SIG-M5 (cell line): Measurements from ENCODE around the gene SACM1L.

Experiments
- DNase-seq: peaks from one replicate; lab custom pipeline; 2025; lab: John Stamatoyannopoulos, UW

SACM1L gene

DNA sequence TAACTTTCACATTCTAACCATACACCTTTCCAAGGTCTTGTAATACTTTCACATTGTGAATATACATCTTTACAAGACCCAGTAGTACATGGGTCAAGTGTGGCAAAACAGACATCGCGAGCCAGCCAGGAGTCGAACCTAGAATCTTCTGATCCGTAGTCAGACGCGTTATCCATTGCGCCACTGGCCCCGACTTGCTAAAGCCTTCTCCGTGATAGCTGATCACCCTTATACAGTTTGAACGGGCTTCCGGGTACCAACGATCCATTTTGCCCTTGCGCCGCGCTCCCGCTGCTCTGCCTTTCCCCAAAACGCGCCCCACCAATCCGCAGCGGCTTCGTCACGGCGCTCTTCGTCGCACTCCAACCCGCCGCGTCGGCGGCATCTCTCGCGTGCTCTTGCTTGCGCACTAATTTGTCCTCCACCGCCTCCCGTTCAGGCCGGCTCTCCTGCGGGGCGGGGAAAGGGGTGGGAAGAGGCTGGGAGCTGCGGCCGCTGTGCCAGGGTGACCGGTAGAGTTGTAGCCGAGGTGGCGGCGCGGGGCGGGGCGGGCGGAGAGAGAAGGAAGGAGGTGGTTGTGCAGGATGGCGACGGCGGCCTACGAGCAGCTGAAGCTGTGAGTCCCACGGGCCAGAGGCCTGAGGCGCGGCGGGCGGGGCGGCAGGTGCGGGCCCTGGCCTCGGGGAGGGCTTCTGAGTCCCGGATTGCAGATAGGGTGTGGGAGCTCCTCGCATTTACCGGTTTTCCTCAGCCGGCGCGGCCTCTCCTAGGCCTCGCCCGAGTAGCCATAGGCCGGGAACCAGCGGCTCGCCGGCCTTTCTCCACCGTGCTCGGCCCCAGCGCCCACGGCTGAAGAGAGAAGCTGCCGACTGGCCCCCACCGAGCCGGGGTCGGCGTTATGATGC lies at the start of gene SACM1L:
TSS of gene SACM1L (plus strand) at position 515 of the 905 bp plus-strand sequence. CDS start at position 585, 70 bp downstream.
- DNase-seq: peak; percentile 96

- DNase-seq: peak; percentile 72
These were observed 49.1 kb upstream of the SACM1L start for GRCh38 chr3:45640091-45640507.

DNA sequence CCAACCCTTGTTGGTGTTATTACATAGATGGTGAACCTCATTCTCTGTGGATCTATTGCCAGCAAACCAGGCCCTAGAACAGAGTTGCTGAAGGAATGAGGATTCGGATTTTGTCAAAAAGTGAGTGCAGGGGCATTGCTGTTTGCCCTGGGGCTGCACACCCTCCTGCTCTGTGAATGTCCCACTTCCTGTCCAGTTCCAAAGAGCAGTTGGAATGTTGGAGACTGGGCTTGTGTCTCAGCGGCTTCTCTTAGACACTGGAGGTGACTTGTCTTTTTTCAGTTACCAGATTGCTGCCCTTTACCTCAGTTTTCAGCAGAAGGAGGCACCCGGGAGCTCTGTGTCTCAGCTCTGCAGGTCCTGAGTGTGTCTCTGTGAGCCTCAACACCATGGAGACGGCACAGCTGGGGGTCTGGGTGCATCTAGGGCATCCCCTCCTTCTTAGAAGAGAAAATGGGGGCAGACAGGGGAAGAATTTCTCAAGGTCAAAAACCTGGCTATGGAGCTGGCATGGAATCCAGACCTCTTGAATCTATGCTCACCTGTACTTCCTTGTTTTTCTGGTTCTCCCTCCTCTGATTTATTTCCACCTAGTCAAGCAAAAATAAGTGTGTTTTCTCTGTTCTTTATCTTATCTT lies 48.4 kb upstream of the SACM1L start:
- DNase-seq: no peak

GRCh38 chr3:45641756-45642155 lies 47.4 kb upstream of the SACM1L start:
- DNase-seq: no peak

DNA sequence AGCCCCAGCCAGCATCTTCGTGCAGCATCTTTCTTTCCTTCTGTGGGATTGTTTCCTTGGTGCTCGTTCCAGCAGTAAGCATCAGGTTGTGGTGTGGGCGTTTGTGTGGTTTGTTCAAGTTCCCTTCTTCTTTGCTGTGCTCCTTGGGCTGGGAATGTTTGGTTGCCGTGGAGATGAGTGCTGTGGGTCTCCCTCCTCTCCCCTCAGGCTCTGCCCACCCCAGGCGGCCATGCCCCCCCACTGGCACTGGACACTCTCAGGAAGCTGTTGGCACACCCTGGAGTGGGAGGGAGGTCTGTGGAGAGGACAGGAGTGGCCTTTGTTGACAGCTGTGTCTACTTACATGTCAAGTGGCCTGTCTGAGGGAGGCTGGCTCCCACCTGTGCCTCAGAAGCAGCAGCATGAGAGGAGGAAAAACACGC lies 46.5 kb upstream of the SACM1L start:
- DNase-seq: no peak

DNA sequence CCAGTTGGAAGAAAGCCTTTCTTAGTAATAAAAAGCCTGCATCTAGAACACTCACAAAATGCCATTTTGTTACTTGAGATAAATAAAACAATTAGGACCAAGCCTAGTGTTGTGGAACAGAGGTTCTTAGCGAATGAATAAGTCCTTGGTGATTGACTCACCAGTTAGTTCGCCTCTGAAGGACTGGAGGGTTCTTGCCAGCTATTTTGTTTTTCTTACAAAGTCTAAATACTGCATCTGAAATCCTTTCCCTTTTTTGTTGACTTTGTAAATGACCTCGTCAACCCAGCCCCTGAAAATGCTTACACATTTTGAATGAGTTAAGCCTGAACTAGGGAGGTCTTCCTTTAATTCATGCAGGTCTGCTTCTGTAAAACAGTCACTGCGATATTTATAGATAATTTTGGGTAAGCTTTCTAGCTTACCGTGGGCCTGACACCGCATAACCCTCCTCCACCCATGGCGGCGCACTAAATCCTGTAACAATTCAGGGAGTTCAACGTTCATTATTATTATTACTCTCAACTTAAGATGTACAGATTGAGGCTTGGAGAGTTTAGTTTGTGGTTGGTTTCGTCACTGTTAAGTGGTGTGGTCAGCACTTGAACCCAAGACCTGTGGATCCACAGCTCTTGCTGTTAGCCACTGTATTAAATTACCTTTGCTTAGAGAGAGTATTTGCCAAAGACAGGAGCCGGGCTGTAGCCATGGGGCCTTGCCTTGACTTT lies 45.0 kb upstream of the SACM1L start:
- no peak for DNase-seq

GRCh38 chr3:45644791-45645201 lies 44.4 kb upstream of the SACM1L start:
- DNase-seq: no peak

- no peak for DNase-seq
These were observed 43.1 kb upstream of the SACM1L start for GRCh38 chr3:45646051-45646585.

DNA sequence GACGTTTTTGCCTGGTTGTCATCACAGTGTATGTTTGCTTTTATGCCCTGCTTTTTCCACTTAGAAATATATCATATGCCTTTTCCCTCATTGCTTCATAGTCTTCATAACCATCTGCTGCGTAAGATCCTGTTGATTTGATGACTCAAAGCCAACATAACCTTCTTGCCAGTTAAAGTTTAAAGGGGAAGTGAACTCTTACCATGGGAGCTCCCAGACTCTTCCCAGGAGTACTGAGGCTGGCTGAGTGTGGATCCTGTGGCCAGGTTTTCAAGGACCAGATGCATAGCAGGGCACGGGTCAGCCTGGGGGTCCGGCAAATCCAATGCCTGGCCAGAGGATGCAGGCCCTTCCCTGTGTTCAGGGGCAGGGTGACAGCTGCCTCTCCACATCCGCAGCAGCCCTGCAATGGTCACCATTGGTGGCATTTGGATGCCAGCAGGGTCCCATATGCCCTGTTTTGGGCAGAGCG lies 42.0 kb upstream of the SACM1L start:
- peak; percentile 92 for DNase-seq

DNA sequence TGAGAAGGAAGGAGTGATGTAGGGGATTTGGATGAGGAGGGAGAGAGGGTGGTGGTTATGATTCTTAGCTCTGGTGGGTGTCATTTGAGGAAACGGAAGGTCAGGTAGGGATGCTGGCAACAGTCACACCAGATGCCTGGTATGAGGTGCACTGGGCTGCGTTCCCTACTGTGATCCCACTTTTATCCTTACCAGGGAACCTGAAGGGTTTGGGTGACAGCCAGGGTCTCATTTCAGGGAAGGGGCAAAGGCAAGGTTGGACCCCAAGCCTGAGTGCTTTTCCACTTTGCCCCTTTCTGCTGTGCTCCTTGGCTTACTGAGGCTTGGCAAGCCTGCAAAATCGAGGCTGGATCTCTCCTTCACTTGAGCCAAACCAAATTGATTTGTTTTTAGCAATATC lies 36.0 kb upstream of the SACM1L start:
- DNase-seq: no peak

DNA sequence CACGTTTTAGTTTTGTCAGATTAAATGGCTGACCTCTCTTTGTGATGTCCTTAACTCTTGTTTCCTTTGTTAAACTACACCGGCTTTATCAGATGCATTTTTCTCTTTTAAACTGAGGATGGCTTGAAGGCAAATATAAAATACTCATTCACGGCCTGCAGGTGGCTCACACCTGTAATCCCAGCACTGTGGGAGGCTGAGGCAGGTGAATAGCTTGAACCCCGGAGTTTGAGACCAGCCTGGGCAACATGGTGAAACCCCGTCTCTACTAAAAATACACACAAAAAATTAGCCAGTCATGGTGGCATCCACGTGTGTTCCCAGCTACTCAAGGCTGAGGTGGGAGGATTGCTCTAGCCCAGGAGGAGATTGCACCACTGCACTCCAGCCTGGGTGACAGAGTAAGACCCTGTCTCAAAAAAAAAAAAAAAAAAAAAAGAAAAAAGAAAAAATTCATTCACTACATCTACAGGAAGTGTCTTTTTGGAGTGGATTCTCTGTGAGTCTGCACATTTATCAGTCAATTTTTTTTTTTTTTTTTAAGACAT lies 34.7 kb upstream of the SACM1L start:
- peak; percentile 40 for DNase-seq

DNA sequence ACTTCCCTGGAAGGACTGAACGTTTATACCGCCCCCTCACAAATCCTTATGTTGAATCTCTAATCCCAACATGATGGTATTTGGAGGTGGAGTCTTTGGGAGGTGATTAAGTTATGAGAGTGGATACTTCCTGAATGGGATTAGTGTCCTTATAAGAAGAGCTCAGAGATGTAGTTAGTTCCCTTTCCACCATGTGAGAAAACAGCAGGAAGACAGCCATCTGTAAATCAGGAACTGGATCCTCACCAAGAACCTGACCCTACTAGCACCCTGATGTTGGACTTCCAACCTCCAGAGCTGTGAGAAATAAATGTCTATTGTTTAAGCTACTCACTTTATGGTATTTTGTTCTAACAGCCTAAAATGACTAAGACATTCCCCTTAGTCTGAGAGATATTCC lies 33.3 kb upstream of the SACM1L start:
- no peak for DNase-seq

DNA sequence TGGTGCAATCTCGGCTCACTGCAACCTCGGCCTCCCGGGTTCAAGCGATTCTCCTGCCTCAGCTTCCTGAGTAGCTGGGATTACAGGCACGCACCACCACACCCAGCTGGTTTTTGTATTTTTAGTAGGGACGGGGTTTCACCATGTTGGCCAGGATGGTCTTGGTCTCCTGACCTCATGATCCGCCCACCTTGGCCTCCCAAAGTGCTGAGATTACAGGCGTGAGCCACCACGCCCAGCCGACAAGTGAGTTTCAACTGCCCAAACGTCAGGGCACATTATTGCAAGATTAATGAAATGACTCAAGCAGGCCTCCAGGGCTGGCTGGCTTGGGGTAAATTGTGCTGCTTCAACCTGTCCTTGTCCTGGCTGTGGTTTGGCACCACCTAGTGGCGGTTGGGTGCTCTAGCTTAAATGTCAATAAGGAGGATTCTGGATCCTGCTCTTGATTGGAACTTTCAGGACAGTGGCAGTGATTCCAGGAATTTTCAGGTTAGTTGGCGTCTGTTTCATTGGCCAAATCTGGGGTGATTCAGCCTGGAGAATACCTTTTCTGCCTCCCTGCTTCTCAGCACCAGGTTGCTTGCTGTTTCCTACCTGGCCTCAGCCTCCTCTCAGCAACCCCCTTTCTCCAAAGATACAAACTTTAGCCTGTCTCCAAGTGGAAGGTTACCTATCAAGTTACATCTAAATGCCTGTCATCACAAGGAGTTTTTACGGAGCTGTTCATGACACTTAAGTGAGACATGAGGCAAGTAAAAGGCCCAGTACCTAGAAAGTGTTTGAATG lies 32.4 kb upstream of the SACM1L start:
- DNase-seq: peak; percentile 65

DNA sequence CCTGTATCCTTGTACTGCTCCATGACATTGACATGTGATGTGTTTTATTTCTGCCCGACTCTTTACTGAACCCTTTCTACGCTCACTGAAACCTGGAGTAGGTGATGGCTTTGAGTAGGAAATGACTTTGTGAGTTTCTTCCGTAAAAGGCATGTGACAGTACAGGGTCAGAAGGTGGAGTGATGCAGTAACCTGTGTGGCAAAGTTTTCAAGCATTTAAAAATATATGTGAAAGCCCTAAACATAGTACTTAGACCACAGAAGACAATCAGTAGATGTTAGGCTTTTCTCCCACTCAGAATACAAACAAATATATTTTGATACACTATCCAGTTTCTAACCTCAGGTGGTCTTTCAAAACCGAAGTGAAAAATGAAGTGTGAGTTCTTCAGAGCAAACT lies 31.3 kb upstream of the SACM1L start:
- no peak for DNase-seq

- no peak for DNase-seq
These were observed 29.3 kb upstream of the SACM1L start for GRCh38 chr3:45659661-45660566.

DNA sequence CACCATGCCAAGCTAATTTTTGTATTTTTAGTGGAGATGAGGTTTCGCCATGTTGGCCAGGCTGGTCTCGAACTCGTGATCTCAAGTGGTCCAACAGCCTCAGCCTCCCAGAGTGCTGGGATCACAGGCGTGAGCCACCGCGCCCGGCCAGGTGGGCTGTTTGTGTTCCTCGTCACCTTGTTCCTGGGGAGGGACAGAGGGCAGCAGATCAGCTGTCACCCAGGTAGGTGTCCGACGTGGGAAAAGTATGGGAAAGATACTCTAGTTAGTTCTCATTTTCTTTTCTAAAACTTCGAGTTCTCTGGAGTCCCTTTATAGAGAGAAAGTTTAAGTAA lies 28.7 kb upstream of the SACM1L start:
- no peak for DNase-seq

- DNase-seq: no peak
These were observed 24.6 kb upstream of the SACM1L start for GRCh38 chr3:45664578-45664977.

GRCh38 chr3:45665101-45665572 lies 24.1 kb upstream of the SACM1L start:
- no peak for DNase-seq

GRCh38 chr3:45666757-45667431 lies 22.3 kb upstream of the SACM1L start:
- no peak for DNase-seq

- no peak for DNase-seq
These were observed 21.6 kb upstream of the SACM1L start for GRCh38 chr3:45667569-45667934.
